Bone marrow (tissue), 2 donors: ENCODE measurements around the gene COL8A1.

Experiments
- DNase-seq, 2 donors: peaks; one replicate each; lab custom pipeline; 2025; lab: John Stamatoyannopoulos, UW

Gene COL8A1

DNA sequence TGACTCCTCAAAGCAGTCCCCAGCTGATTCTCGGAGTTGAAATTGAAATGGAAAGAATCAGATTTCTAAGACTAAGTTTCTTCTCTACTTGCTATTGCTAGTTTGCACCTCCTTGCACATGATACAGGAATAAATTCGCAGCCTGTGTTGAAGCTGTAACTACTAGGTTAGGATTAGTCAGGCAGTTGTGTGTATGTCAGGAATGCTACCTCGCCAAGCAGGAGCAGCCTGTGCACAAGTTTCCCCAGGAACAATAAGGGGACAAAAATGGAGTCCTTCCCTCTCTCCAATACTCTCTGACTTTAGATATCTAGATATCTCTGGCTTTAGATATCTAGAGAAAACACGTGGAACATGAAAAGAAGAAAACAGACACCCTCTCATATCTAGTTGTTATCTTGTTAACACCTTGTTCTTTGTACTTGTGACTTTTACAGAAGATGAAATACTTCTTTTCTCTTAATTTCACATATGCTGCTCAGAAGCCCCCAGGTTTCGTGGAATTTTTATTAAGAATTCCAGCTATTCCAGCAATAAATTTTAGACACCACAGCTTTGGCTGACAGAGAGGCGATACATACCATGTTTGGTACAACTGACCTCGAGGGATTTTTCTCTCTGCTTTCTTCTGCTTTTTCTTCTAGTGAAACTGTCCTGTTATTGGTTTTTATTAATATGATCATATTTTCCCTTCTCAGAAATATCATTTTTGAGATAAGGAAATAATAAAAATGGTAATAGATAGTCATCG, 123.2 kb downstream of the COL8A1 start:
- DNase-seq, result no peak

DNA sequence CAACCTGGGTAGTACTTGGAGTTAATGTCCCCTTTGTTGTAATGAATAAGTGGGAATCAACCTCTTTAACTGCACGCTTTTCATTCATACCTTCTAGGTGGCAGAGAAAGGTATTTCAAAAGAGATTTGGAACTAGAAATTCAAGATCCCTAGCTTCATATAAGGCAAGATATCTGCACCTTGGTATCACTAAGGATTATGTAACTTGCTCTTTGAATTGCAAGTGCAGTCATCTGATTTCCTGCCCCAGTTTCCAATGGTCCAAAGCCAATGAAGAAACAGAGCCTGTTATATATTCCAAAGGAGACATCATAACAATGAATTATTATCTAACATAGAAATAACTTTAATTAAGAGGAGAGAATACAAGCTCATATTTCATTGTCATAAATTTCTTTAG, 124.5 kb downstream of the COL8A1 start:
- no peak for DNase-seq

GRCh38 chr3:99764377-99764776, 126.0 kb downstream of the COL8A1 start:
- no peak for DNase-seq

- DNase-seq, result no peak
Measured at GRCh38 chr3:99765042-99765942, 126.9 kb downstream of the COL8A1 start.

GRCh38 chr3:99767291-99767690, 128.9 kb downstream of the COL8A1 start:
- no peak for DNase-seq

DNA sequence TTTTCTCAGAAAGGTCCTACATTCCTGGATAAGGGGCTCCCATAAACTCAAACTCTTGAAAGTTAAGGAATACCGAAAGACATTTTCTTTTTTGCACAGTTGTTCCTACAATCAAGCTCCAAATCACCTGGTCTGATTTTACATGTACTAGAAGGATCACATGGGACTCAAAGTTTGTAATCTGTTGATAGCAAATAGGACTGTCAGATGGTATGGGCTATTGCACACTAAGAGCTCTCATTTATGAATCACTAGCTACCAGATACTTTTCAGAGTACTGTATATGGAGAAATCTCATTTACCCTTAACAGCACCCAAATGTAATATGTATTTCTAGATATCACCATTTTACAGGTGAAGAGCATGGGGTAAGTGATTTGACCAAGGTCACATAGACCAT, 129.7 kb downstream of the COL8A1 start:
- no peak for DNase-seq

DNA sequence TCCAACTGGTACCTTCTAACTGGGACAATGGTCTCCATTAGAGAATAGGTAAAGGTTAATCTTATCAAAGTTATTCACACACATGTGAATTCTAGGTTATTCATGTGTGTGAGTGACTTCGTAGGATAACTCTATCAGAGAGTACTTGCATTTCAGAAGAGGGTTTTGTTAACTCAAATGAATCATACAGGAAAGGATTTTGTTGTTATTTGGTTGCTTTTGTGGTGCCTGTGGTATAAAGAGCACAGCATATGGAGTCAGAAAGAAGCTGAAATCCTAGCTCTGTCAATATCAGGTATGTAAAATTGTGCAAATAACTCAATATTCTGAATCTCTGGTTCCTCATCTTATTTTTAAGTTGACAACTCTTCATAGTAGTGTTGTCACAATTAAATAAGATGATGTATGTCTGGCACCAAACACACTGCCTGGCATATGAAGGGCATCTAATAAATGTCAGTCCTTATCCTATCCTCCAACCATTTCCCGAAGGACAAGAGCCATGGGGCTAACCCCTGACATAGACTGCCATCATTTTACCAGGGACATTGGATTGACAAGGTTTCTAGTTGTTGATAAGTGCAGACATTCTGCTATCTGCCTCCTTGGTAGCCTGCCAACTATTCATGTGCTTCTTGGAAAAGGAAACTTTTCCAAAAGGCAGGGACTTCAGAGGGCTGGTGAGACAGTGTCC, 130.6 kb downstream of the COL8A1 start:
- DNase-seq, result no peak

- DNase-seq, result no peak
Measured at GRCh38 chr3:99772171-99772570, 133.8 kb downstream of the COL8A1 start.

DNA sequence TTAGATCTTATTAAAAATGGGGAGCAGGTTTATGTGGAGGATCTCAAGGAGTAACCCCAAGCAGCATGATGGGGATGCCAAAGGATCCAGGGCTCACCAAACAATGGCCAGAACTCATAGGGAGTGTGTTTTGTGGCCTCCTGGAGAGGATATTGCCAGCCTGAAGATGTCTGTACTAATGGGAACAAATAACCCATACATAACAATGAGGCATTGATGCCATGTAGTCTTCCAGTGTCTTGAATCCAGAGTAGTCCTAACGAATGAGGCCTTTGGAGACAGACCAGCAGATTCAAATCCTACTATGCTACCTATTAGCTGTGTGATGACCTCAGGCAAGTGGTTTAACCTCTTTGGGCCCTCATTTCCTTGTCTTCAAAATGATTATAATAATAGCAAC, 134.3 kb downstream of the COL8A1 start:
- no peak for DNase-seq

- DNase-seq, result no peak
Measured at GRCh38 chr3:99774467-99774866, 136.1 kb downstream of the COL8A1 start.

DNA sequence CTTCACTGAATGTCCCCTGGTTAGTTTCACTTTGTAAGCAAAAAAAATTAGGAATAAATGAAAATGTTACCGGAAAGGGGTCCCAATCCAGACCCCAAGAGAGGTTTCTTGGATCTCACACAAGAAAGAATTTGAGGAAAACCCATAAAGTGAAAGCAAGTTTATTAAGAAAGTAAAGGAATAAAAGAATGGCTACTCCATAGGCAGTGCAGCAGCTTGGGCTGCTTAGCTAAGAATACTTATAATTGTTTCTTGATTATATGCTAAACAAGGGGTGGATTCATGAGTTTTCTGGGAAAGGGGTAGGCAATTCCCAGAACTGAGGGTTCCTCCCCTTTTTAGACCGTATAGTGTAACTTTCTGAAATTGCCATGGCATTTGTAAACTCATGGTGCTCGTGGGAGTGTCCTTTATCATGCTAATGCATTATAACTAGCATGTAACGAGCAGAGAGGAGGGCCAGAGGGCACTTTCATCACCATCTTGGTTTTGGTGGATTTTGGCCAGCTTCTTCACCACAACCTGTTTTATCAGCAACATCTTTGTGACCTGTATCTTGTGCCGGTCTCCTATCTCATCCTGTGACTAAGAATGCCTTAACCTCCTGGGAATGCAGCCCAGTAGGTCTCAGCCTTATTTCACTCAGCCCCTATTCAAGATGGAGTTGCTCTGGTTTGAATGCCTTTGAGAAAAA, 138.3 kb downstream of the COL8A1 start:
- DNase-seq, result no peak

DNA sequence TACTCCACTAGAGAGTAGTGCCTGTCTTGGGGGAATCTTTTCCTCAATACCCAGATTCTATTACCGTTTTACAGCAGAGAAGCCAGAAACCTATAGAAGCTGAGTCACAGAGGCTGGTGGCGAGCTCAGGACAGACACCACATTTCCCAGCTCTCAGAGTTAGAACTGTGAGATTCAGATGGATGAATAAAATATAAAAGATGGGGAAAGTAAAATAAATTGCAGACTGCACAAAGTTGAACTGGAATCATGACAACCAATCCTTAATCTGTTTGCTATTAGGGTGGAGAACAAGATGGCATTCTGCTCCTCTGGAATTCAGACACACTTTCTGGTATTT, 138.8 kb downstream of the COL8A1 start:
- no peak for DNase-seq

- DNase-seq, result no peak
Measured at GRCh38 chr3:99777708-99778107, 139.3 kb downstream of the COL8A1 start.

- no peak for DNase-seq
Measured at GRCh38 chr3:99780749-99781148, 142.4 kb downstream of the COL8A1 start.

DNA sequence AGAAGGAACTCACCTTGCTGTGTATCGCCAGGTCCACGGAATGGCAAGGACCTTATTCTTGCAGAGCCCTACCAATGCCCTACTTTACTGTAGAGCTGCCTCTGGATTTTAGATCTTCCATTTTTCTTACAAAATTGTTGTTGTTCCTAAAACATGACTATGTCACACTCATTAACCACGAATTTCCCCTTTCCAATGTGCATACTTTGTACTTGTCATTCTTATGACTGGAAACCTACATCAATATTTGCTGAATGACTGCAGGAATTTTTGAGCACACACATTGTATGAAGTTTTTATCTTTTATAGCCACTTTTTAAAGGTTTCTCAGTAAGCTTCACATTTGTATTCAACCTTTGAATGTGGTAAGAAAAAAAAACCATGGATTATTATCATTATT, 143.4 kb downstream of the COL8A1 start:
- no peak for DNase-seq

DNA sequence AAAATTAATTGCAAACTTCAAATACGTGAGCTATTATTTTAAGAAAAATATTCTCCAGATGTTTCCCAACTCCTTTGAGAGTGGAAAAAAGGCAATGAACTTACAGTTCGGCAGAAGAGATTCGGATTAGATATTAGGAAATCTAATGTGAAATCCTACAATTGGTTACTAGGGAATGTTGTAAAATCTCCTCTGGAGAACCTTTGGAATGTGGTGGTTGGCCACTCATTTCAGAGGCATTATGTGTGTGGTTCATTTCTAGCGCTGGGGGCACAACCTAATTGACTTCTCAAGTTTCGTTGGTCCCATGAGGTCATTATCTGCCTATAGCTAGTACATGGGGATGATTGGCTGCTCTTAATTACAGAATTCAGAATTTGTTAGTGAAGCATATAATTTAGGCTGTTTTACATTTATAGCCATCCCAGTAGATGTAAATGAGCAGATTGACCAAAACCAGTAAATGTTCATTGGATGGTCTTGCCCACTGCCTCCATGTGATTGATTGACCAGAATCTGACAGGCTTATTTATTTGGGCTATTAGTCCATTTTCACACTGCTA, 144.7 kb downstream of the COL8A1 start:
- no peak for DNase-seq

DNA sequence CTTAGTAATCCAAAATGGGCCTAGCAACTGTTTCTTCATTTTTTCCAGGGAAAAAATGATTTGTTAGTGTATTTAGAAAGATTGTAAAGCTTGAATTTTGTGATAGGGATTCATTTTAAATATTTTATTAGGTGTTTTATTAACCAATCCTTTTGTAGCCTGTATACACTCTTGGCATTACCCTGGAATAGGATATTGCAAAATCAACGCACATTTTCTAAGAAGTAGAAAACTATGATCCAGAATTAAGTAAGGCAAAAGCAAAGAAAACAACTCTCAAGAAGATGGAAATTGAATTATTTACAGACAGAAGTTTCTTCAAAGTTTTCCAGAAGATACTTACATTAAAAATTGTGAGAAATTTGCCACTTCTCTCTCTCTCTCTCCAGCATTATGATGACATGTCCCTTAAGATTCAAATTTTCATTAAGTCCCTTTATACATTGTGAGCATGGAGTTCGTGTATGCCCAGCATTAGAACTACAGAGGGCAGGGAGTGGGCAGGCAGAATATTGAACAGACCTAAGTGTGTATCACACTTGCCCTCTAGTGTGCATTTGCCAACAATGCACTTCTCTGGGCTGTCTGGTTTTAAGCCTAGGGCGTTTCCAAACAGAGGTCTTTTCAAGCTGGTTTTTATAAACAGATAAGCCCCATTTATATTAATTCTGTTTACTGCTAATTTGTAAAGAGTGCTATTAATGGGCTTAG, 150.8 kb downstream of the COL8A1 start:
- peak in 1 of 2 donors; percentile 7 for DNase-seq

DNA sequence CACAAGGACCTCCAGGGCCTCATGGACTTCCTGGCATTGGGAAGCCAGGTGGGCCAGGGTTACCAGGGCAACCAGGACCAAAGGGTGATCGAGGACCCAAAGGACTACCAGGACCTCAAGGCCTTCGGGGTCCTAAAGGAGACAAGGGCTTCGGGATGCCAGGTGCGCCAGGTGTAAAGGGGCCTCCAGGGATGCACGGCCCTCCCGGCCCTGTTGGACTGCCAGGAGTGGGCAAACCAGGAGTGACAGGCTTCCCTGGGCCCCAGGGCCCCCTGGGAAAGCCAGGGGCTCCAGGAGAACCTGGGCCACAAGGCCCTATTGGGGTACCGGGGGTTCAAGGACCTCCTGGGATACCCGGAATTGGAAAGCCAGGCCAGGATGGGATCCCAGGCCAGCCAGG, 156.1 kb downstream of the COL8A1 start:
- no peak for DNase-seq

DNA sequence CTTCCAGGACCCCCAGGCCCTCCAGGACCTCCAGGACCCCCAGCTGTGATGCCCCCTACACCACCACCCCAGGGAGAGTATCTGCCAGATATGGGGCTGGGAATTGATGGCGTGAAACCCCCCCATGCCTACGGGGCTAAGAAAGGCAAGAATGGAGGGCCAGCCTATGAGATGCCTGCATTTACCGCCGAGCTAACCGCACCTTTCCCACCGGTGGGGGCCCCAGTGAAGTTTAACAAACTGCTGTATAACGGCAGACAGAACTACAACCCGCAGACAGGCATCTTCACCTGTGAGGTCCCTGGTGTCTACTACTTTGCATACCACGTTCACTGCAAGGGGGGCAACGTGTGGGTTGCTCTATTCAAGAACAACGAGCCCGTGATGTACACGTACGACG, 157.2 kb downstream of the COL8A1 start:
- no peak for DNase-seq

GRCh38 chr3:99799422-99799821, 161.0 kb downstream of the COL8A1 start:
- DNase-seq, result no peak

DNA sequence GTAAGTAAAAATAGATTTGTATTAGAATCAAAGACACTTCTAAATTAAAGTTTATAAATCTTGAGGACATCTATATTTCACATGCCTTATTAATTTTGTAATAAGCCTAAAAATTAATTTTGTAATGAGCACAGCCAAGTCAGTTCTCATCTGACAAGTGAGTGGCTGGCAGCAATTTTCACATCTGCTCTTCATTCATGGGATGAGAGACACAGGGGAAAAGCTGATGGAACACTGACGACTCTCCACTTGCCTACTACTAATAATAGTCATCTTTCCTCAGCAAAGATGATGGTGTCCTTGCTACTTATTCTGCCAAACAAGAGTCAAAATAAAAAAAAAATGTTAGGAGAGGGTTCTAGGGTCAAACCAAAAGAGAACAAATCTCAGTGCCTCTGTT, 164.9 kb downstream of the COL8A1 start:
- DNase-seq, result no peak
